ENCODE data around the gene CDA.

GRCh38 chr1:20619999-20620398 lies 31.1 kb downstream of the CDA start:
- TF ChIP-seq CTCF (IDR thresholded peaks at IDR 0.05; ENCODE audit: insufficient read depth, low read depth, low read length) (no peak), EZH2 (IDR thresholded peaks at IDR 0.05; ENCODE audit: insufficient read depth, low read length) (no peak)
